Inflammatory macrophage treated with lipopolysaccharide for 4 hours (primary cell): ENCODE results near the gene KNDC1.

Experiments used
- DNase-seq: peaks from one replicate; pipeline ENCODE4 v3.0.0-alpha.2; 2020

Gene KNDC1

GRCh38 chr10:133227256-133227655, 67.2 kb downstream of the KNDC1 start:
- no peak for DNase-seq

DNA sequence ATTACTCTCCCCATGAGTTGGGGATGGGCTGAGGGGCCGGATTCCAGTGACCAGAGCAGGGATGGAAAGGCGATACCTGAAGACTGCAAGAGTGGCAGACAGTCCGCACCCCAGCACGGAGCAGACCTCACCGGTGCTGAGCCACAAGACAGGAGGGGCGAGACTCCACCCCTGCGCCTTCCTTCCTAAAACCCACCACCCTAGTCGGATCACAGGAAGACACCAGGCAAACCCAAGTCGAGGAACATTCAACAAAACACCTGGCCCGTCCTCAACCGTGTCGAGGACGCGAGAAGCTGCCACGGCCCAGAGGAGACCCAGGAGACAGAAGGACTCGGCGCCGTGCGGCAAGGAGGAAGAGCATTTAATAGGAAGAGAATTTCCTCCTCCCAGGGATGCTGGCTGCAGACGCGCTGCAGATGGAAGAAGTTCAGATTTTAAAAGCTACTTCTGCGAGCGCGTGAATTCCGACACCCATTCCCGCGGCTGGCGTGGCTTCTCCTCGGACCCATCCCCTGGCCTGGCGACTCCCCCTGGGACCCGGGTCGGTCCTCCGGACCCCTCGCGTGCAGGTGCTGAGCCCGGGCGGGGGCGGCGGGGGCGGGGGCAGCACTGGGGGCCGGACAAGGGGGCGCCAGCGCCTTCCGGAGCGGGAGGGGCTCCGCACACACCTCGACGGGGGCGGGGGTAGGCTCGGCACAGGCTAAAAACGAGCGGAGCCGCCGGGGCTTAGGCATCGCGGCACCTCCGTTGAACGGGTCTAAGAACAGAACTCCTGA, 69.4 kb downstream of the KNDC1 start:
- DNase-seq = no peak

- no peak for DNase-seq
Observed at GRCh38 chr10:133230044-133230361, 70.0 kb downstream of the KNDC1 start, which contains the start of gene UTF1. TSS of gene UTF1 (plus strand) at chr10:133230217. CDS start at chr10:133230289, 72 bp downstream.

GRCh38 chr10:133230387-133231195, 70.6 kb downstream of the KNDC1 start:
- DNase-seq = peak; percentile 50

GRCh38 chr10:133231244-133231945, 71.4 kb downstream of the KNDC1 start:
- no peak for DNase-seq

DNA sequence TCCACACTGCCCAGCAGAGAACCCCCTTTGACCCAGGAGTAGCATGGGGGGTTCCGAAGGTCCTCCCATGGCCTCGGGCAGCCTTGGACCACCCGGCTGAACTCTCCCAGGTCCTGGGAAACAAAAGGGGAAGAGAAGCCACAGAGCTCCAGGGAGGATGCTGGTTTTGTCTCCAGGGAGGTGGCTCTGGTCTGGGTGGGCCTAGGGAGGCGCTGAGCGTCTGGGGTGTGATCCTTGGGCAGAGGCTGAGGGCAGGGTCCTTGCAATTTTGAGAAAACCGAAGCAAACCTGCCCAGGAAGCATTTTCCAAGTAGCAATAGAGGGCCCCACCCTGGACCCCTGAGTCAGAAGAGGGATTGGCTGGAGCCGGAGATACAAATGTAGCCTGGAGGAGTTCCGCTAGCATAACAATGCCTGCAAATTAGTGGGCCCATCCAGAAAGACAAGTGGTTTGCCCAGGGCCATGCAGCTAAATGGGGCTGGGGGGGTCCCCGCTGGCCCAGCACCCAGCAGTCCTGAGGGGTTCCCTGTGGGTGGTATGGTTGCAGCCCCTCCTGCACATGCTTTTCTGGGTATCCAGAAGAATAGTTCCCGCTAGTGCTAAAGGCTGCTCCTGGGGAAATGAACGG, 72.0 kb downstream of the KNDC1 start:
- no peak for DNase-seq

GRCh38 chr10:133234796-133235195, 74.8 kb downstream of the KNDC1 start:
- peak; percentile 42 for DNase-seq

GRCh38 chr10:133235265-133235855, 75.3 kb downstream of the KNDC1 start:
- peak; percentile 11 for DNase-seq

DNA sequence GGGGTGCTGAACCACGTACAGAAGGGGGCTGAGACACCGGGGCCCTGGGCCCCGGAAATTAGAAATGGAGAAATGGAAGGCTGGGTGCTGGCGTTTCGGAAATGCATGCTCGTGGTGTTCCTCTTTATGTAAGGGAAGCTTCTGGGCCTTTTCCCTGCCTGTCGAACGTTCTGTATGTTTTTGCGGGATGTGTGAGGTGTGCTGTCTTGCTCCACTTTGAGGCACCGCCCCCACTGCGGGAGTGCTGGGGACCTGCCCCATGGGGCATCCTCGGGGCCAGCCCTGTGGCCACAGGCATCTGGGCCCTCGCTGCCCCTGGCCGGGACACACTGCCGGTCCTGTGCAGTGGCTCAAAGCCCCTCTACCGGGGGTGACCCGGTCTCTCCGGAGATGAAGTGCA, 75.9 kb downstream of the KNDC1 start:
- peak; percentile 43 for DNase-seq

DNA sequence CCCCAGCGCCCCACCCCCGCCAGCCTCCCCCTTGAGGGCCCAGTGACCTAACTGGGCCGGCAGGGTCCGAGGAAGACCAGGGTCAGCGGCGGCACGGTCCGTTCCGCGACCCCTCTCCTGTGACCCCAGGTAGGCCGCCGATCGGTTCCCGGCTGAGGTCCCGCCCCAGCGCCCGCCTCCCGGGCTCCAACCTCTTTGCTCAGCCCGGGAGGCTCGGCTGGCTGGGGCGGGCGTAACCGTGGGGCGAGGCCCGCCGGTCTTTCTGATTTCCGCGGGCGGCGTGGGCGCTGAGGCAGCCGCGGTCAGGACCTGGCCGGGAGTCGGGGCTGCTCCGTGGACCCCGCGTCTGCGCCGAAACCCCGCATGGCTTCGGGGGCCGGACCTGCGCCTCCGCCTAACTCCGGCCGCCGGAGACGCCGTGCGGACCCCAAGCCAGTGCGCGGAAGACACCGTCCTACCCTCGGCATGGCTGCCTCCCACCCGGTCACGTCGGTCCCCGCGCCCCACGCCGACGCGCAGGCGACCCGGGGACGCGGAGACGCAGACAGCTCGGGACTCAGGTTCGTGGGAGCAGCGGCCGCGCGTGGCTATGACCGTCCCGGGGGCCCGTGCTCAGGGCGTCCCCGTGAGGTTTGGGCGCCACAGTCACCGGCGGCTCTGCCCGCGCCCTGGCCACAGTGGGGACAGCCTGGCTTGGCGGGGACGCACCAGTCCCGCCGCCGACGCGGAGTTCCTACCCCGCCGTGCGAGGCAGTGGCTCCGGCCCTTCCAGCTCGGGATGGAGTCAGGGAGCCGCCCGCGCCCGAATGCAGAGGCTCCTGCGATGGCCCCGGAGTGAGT, 76.6 kb downstream of the KNDC1 start:
- DNase-seq = no peak

DNA sequence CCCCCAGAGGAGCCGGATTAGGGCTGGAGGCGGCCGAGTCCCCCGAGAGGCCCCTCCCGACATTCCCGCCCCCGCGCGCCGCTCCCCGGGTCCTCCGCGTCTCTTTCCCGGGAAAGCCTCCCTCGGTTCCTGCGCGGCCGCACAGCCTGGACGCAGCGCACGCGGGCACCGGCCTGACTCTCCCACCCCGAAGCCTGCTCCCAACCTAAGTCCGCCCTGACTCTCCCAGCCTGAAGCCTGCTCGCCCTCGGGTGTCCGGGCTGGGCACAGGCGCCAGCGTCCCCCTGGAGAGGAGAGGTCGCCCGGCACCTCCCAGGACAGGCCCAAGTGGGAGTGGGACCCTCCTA, 77.2 kb downstream of the KNDC1 start:
- no peak for DNase-seq

DNA sequence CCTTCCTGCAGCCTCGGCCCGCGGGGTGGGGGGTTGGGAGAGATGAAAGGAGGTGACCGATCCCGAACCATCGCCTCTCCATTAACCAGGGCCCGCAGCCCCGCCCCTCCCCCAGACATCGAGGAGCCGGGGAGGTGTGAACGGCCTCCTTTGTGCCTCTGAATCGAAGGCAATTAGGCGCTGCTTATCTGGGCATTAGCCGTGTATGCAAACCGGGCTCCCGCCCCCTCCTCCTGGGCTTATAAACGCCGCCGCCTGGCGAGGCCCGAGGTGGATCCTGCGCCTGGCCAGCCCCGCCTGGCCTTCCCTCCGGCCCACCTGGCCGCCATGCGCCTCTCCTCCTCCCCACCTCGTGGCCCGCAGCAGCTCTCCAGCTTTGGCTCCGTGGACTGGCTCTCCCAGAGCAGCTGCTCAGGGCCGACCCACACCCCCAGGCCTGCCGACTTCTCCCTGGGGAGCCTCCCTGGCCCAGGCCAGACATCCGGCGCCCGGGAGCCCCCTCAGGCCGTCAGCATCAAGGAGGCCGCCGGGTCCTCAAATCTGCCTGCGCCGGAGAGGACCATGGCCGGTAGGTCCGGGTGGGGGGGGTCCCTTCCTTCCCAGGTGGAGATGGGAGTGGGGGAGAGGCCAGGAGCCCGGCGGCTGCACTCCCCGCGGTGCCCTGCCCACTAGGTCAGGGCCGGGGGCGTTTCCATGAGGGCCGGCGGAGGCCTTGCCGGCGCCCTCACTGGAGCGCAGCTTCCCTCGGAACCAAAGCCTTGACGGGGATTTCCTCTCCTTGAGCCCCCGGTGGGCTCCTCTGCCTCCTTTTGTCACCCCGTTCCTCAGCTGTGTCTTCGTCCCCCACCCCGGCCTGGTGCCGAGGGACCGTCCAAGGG, 77.8 kb downstream of the KNDC1 start, which contains the start of gene VENTX:
TSS of gene VENTX (plus strand) at position 268 of the 878 bp plus-strand sequence. CDS start at position 328, 60 bp downstream.
- no peak for DNase-seq

GRCh38 chr10:133238466-133238804, 78.4 kb downstream of the KNDC1 start:
- DNase-seq = no peak

- no peak for DNase-seq
Observed at GRCh38 chr10:133239990-133240389, 80.0 kb downstream of the KNDC1 start.

DNA sequence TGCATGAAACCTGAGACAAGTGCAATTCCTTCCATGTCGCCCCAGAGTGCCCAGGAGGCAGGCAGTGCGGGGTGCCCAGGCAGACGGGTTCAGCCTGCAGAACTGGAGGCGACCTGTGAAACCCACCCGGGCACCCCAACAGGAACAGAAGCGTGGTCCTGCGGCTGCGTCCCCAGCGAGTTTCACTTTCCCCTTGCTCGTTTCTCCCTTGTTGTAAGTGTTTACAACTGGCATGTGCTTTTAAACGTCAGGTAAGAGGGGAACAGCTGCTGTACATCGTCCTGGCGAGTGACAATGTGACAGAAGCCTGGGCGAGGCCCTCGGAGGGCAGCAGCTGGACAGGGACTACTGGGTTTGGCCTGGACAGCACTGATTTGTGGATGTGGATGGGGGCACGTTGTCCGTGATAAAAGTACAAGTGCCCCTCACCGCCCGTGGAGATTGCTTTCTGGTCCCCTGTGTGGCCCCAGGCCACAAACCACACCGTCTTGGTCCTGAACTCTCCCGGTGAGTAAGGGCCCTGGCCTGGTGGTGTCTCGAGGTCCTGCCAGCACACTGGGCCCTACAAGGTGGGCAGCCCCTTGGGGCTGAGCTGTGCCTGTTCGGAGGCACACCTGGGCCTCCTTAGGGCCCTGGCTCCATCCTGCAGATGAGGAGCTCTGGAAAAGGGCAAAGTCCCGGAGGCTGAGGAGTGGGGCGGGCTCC, 81.6 kb downstream of the KNDC1 start:
- DNase-seq = no peak

DNA sequence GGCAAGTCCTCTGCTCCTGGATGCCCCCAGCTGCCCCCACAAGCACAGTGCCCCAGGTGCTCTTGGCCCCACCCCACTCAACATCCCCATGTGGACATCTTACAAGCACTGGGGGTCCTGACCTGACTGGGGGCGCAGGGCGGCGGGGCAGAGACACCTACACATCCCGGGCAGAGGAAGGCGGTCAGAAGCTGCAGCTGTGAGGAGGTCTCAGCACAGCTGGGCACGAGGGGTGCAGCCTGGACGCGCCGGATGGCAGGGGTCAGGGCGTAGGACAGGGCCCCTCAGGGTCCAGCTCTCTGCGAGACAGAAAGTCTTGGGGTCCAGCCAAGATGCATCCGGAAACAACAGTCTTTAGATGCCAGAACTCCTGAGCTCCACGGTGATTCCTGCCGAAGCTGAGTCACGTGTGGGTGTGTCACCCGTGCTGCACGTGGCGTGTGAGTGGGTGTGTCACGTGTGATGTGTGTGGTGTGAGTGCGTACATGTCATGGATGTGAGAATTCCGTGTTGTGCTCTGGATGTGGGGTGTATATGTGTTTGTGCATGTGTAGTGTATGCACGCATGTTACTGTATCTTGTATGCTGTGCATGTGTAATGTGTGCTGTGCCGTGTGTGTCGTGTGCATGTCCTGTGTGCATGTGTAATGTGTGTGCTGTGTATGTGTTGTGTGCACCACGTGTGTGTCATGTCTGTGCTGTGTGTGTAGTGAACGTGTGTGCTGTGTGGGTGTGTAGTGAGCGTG, 82.8 kb downstream of the KNDC1 start:
- no peak for DNase-seq

- no peak for DNase-seq
Observed at GRCh38 chr10:133243593-133243992, 83.6 kb downstream of the KNDC1 start.

DNA sequence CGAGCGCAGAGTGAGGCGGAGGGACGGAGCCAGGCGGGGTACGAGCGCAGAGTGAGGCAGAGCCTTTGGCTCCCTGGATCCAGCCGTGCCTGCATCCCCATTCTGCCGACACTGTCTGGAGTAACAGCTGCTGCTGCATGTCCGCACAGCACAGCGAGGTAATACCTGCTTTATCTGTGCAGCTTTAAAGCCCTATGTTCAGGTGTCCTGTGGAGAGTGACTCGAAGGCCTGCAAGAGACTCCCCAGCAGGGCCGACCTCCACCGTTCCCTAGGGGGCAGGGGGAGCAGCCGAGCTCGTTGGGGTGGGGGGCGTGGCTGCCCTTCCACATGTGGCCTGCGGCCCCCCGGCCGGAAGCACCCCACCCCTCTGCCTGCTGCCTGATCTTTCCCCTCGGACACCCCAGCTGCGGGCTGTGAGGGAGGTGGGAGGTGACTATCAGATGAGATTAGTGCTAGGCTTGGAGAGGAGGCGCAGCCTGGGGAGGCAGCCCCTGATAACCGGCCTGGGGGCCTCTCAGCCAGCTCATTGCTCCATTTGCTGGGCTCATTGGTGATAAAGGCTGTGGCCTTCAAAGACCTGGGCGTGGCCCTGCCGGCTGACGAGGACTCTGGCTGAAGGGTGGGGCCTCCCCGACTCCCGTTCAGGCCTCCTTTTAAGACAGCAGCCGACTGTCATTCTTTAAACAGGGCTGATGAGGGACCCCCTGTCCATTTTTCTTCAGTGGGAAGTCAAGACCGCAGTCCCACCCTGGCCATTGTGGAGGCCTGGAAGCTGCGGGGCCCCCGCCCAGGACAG, 85.6 kb downstream of the KNDC1 start:
- no peak for DNase-seq

GRCh38 chr10:133246236-133246626, 86.2 kb downstream of the KNDC1 start:
- no peak for DNase-seq
